HepG2 (cell line): ENCODE measurements around the gene VPS54. TPM values are rescaled to one million over a fixed set of nuclear protein-coding genes. Genes with fewer than 3 reads are reported as not detected.
"Not testable (repeated sequence)": the region's sequence is repeated elsewhere in the genome, so short reads cannot be mapped to it uniquely, and the experiment has no call there.

Experiments
- ATAC-seq: fragments of 200-7000 bp; cut with Tn5 transposase; 3 replicates; pipeline ENCODE4 v1.9.1; 2020; ENCODE audit warnings: mild to moderate bottlenecking, moderate library complexity
- BruUV-seq: library from RNA; stranded (reverse); fragments of 400-500 nt; replicated peaks from 2 replicates; lab custom pipeline; 2021; lab: Mats Ljungman, UMichigan
- CTCF ChIA-PET: fragments of 300-600 bp; formaldehyde crosslinking; extraction: SDS; loops from one replicate; lab custom pipeline; 2021; ENCODE audit warnings: low total read pairs, inconsistent platforms, low intra/inter-chr PET ratio; lab: Yijun Ruan, JAX
- POLR2A ChIA-PET: fragments of 350-600 bp; sonication (Branson Sonifier 250); formaldehyde crosslinking; loops from one replicate; lab custom pipeline; 2020; ENCODE audit warnings: antibody characterized with exemption, inconsistent platforms; lab: Yijun Ruan, JAX
- DNase-seq: peaks from one replicate; pipeline ENCODE4 v3.0.0-alpha.2; 2015; ENCODE audit warnings: low spot score
- FAIRE-seq: peaks from 3 replicates; lab custom pipeline; 2011; peaks lifted over from hg19 to GRCh38; lab: Jason Lieb, UNC
- H2AFZ ChIP-seq: one replicate; pipeline ENCODE4 v1.6.1; 2011; ENCODE audit warnings: low read length, inconsistent platforms
- H3K27ac ChIP-seq: fragments of 300-600 bp; 3 replicates; pipeline ENCODE4 v1.8.0; 2011; ENCODE audit warnings: mixed run types, mild to moderate bottlenecking, mixed read lengths, low read length, inconsistent platforms; ENCODE audit not compliant: insufficient read depth; ENCODE audit errors: extremely low read length
- H3K27me3 ChIP-seq, 2 experiments: fragments of 200-600 bp in 1 of 2; 2 replicates in 1 of 2; 3 replicates in 1 of 2; pipeline versions ENCODE4 v1.6.0 to v1.8.0; 2011; ENCODE audit warnings: low read length in 2 of 2, mild to moderate bottlenecking in 2 of 2, moderate library complexity in 2 of 2, inconsistent platforms in 1 of 2; ENCODE audit not compliant: insufficient read depth in 2 of 2, control insufficient read depth in 1 of 2
- H3K36me3 ChIP-seq, 2 experiments: fragments of 200-600 bp in 1 of 2; replicated peaks in 1 of 2; 2 replicates in 1 of 2; 3 replicates in 1 of 2; pipeline versions ENCODE4 v1.5.1 to v1.8.0; 2011; ENCODE audit warnings: low read length in 2 of 2, inconsistent platforms in 1 of 2; ENCODE audit not compliant: insufficient read depth in 2 of 2, control insufficient read depth in 1 of 2
- H3K4me1 ChIP-seq: 2 replicates; pipeline ENCODE4 v1.5.1; 2012; ENCODE audit warnings: low read length, inconsistent platforms; ENCODE audit not compliant: insufficient read depth
- H3K4me2 ChIP-seq: 2 replicates; pipeline ENCODE4 v1.6.0; 2011; ENCODE audit warnings: low read depth, low read length, inconsistent platforms
- H3K4me3 ChIP-seq, 3 experiments: fragments of 200-600 bp in 1 of 3; sonication (generic), shearing (Covaris generic) in 1 of 3; replicated peaks in 1 of 3; 2 replicates each; pipeline ENCODE4 v1.5.1; 2011 to 2016; ENCODE audit warnings: low read length in 3 of 3, inconsistent platforms in 2 of 3, low read depth in 2 of 3, mild to moderate bottlenecking in 2 of 3, control low read depth in 1 of 3, mixed read lengths in 1 of 3; ENCODE audit not compliant: insufficient read depth in 1 of 3
- H3K79me2 ChIP-seq: one replicate; pipeline ENCODE4 v1.6.1; 2011; ENCODE audit warnings: low read length, inconsistent platforms; ENCODE audit not compliant: insufficient read depth
- H3K9ac ChIP-seq: 2 replicates; pipeline ENCODE4 v1.6.0; 2011; ENCODE audit warnings: mild to moderate bottlenecking, low read depth, low read length, inconsistent platforms; ENCODE audit not compliant: insufficient read depth
- H3K9me3 ChIP-seq: 2 replicates; pipeline ENCODE4 v1.5.1; 2012; ENCODE audit warnings: mild to moderate bottlenecking, low read length
- H4K20me1 ChIP-seq: 2 replicates; pipeline ENCODE4 v1.6.0; 2011; ENCODE audit warnings: inconsistent platforms, mild to moderate bottlenecking, low read length, moderate library complexity; ENCODE audit not compliant: insufficient read depth
- CERS6 ChIP-seq: sonication (generic); formaldehyde crosslinking; IDR thresholded peaks from 2 replicates; pipeline ENCODE4 v1.5.0; 2020; ENCODE audit warnings: missing genetic modification reagents
- CREB1 ChIP-seq, 2 experiments: fragments of 450-650 bp in 1 of 2; IDR thresholded peaks; 2 replicates each; pipeline ENCODE4 v1.6.1; 2016 to 2017; ENCODE audit warnings: control low read depth in 1 of 2, mild to moderate bottlenecking in 1 of 2, missing compliant biosample characterization in 1 of 2, missing genetic modification characterization in 1 of 2
- ZNF274 ChIP-seq: sonication (generic); formaldehyde crosslinking; IDR thresholded peaks from 2 replicates; pipeline ENCODE4 v1.5.1; 2020; ENCODE audit warnings: mild to moderate bottlenecking, missing genetic modification reagents
- WGBS: methylation state at CpG from one replicate; pipeline ENCODE4 v1.1.6; 2017; ENCODE audit warnings: low lambda C conversion rate; 5-methylcytosine and 5-hydroxymethylcytosine counted together
- in situ Hi-C: cut with HindIII; loops from 2 replicates; pipeline ENCODE4 v1.10.0; 2017; ENCODE audit warnings: low pct_unique_long_range_greater_than_20kb; ENCODE audit not compliant: extremely low pct_ligation_motif_present
- intact Hi-C: fragments of 100-400 bp; cut with micrococcal nuclease; formaldehyde crosslinking; loops from one replicate; pipeline ENCODE4 v1.10.0; 2022; ENCODE audit not compliant: unreplicated experiment
- polyA plus RNA-seq, 8 experiments: library from polyadenylated mRNA; depleted of rRNA in 3 of 8; stranded (reverse) in 7 of 8; unstranded in 1 of 8; fragments of >200 nt; fragmentation: Illumina TruSeq in 4 of 8; extraction: Trizol in 4 of 8; gene quantifications; 2 replicates each; pipeline versions ENCODE4 v1.2.1 to v1.2.3, GENCODE V29; 2011 to 2016; ENCODE audit warnings: low read depth in 4 of 8, missing spikeins in 1 of 8, mixed read lengths in 1 of 8; ENCODE audit not compliant: insufficient read depth in 1 of 8
- total RNA-seq, 5 experiments: library from RNA; depleted of rRNA; stranded (reverse); fragments of >200 nt; fragmentation: Illumina TruSeq; extraction: Trizol; gene quantifications; 2 replicates each; pipeline ENCODE4 v1.2.3, GENCODE V29; 2016; ENCODE audit warnings: low read depth in 1 of 5

VPS54 gene
- total and polyA plus RNA-seq, 2 of the 13 experiments (the other 11 are each of a cell fraction or from before 2014, with no cell fraction given) = 64.7 to 77.5 TPM

- peaks cover 82% of the 10 kb centered on the region for H3K4me1 ChIP-seq
- FAIRE-seq (no peak), DNase-seq (no peak), ATAC-seq (no peak)
- H3K27ac ChIP-seq = no peak overlapping the region
- WGBS = 94% methylated on average over 7 of the region's 7 CpGs
- no peak overlapping the region for H3K4me2 ChIP-seq
- no peaks in the 10 kb centered on the region for H3K27me3 ChIP-seq
- no peaks in the 10 kb centered on the region for H3K9me3 ChIP-seq
- no peak overlapping the region for H3K4me3 ChIP-seq
- no peak overlapping the region for H2AFZ ChIP-seq
- no peak for TF ChIP-seq CERS6 (CRISPR knock-in tag)
- no peak for TF ChIP-seq CREB1 (IDR thresholded peaks at IDR 0.05)
- TF ChIP-seq CREB1 (CRISPR knock-in tag; IDR thresholded peaks at IDR 0.05) = 0 out of 2 replicates have a peak, but pooled peaks have one; percentile 27
- H3K79me2 ChIP-seq = peaks cover 100% of the 10 kb centered on the region
- intact Hi-C loops (no loop called here), in situ Hi-C loops (loop anchor here (5.0 kb wide), 1 partner anchor 152 kb away; no protein-coding TSS in a partner anchor)
- no peak overlapping the region for H3K9ac ChIP-seq
- no TSS peak for BruUV-seq
- H4K20me1 ChIP-seq = peaks cover 75% of the 10 kb centered on the region
- no peaks in the 10 kb centered on the region for H3K36me3 ChIP-seq
- CTCF ChIA-PET = no interaction called here
- POLR2A ChIA-PET = interaction anchor here (6.5 kb wide), 1 partner anchor 8 kb away, joined by 47 read pairs; the partner anchor contains the start of gene UGP2
Observed at GRCh38 chr2:63849381-63850203, 169.6 kb downstream of the VPS54 start.

- FAIRE-seq, BruUV-seq, CTCF ChIA-PET, intact Hi-C loops, H2AFZ ChIP-seq, H3K9me3 ChIP-seq, in situ Hi-C loops, H3K36me3 ChIP-seq, POLR2A ChIA-PET, H3K4me3 ChIP-seq, H3K4me2 ChIP-seq, H3K27me3 ChIP-seq, ATAC-seq, H3K27ac ChIP-seq, H3K9ac ChIP-seq, DNase-seq: not testable (repeated sequence)
- peak; percentile 52; the same call in 1 of the 2 replicates for TF ChIP-seq ZNF274 (CRISPR knock-in tag)
- 99% methylated on average over 4 of the region's 4 CpGs for WGBS
- peaks cover 76% of the 10 kb centered on the region for H3K4me1 ChIP-seq
- peaks cover 100% of the 10 kb centered on the region for H3K79me2 ChIP-seq
- H4K20me1 ChIP-seq = peaks cover 70% of the 10 kb centered on the region
Observed at GRCh38 chr2:63847571-63847970, 171.7 kb downstream of the VPS54 start.
